Measurements from ENCODE around the gene MTM1. TPM values are rescaled to one million over a fixed set of nuclear protein-coding genes. Genes with fewer than 3 reads are reported as not detected.

The MTM1 gene
- polyA plus RNA-seq, 1 of the 3 experiments (the other 2 are of a cell fraction): 2.7 TPM

DNA sequence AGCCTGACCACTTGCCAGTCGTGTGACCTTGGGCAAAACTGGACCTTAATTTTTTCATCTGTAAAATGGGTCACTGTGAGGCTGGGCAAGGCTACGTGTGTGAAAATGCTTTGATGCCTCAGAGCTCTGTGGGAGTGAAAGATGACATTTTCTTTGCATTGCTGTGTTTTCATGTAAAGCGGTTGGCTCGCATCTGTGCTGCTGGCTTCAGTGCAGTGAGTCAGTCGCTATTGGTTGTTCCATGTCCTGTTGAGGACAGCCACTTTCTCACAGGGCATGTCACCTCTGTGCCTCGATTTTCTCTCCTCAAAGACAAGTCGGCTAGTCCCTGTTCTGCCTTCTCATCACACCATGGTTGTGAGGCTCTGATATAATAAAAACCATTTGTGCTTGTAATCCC is 129.2 kb downstream of the MTM1 start:
- no peak for DNase-seq
- Histone ChIP-seq H3K9me2 (no peaks in the 10 kb centered on the region), H2AFZ (ENCODE audit: low read depth) (no peak overlapping the region), H3F3A (replicated peaks; ENCODE audit: insufficient read depth) (no peaks in the 10 kb centered on the region), H3K9me3 (no peaks in the 10 kb centered on the region), H3K27me3 (ENCODE audit: insufficient read depth) (no peaks in the 10 kb centered on the region), H3K4me2 (no peak overlapping the region), H3K79me2 (ENCODE audit: insufficient read depth) (no peaks in the 10 kb centered on the region), H3K36me3 (replicated peaks in 1 of 2; ENCODE audit: control insufficient read depth in 1 of 2, insufficient read depth in 2 of 2, low read length in 1 of 2) (peaks cover 0 to 7% of the 10 kb centered on the region in 2 experiments), H3K27ac (ENCODE audit: low read depth in 2 of 2, low read length in 1 of 2) (no peak overlapping the region), H3K4me3 (ENCODE audit: low read depth in 2 of 2, low read length in 1 of 2) (no peak overlapping the region), H4K20me1 (ENCODE audit: insufficient read depth) (no peaks in the 10 kb centered on the region), H3K9ac (no peak overlapping the region), H3K4me1 (ENCODE audit: control insufficient read depth in 1 of 2, insufficient read depth in 2 of 2, low read depth in 1 of 2, low read length in 1 of 2) (peaks cover 0 to 9% of the 10 kb centered on the region in 2 experiments; a peak in 1 of 4 replicates)
- ChIA-PET CTCF (interaction anchor here (1.0 kb wide), 1 partner anchor 18 kb away, joined by 4 read pairs; no protein-coding TSS in a partner anchor), POLR2A (no interaction called here)
- TF ChIP-seq, protein P1, sequence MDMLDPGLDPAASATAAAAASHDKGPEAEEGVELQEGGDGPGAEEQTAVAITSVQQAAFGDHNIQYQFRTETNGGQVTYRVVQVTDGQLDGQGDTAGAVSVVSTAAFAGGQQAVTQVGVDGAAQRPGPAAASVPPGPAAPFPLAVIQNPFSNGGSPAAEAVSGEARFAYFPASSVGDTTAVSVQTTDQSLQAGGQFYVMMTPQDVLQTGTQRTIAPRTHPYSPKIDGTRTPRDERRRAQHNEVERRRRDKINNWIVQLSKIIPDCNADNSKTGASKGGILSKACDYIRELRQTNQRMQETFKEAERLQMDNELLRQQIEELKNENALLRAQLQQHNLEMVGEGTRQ (IDR thresholded peaks at IDR 0.05; ENCODE audit: borderline replicate concordance, low read depth, low read length): no peak
- TF ChIP-seq EZH2phosphoT487 (IDR thresholded peaks at IDR 0.05; ENCODE audit: borderline replicate concordance, low read depth) (no peak), TEAD4 (IDR thresholded peaks at IDR 0.05; ENCODE audit: borderline replicate concordance, insufficient read depth) (no peak)
- TF ChIP-seq, protein P2, sequence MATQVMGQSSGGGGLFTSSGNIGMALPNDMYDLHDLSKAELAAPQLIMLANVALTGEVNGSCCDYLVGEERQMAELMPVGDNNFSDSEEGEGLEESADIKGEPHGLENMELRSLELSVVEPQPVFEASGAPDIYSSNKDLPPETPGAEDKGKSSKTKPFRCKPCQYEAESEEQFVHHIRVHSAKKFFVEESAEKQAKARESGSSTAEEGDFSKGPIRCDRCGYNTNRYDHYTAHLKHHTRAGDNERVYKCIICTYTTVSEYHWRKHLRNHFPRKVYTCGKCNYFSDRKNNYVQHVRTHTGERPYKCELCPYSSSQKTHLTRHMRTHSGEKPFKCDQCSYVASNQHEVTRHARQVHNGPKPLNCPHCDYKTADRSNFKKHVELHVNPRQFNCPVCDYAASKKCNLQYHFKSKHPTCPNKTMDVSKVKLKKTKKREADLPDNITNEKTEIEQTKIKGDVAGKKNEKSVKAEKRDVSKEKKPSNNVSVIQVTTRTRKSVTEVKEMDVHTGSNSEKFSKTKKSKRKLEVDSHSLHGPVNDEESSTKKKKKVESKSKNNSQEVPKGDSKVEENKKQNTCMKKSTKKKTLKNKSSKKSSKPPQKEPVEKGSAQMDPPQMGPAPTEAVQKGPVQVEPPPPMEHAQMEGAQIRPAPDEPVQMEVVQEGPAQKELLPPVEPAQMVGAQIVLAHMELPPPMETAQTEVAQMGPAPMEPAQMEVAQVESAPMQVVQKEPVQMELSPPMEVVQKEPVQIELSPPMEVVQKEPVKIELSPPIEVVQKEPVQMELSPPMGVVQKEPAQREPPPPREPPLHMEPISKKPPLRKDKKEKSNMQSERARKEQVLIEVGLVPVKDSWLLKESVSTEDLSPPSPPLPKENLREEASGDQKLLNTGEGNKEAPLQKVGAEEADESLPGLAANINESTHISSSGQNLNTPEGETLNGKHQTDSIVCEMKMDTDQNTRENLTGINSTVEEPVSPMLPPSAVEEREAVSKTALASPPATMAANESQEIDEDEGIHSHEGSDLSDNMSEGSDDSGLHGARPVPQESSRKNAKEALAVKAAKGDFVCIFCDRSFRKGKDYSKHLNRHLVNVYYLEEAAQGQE (IDR thresholded peaks at IDR 0.05; ENCODE audit: low read depth, low read length): no peak
- TF ChIP-seq, protein P3, sequence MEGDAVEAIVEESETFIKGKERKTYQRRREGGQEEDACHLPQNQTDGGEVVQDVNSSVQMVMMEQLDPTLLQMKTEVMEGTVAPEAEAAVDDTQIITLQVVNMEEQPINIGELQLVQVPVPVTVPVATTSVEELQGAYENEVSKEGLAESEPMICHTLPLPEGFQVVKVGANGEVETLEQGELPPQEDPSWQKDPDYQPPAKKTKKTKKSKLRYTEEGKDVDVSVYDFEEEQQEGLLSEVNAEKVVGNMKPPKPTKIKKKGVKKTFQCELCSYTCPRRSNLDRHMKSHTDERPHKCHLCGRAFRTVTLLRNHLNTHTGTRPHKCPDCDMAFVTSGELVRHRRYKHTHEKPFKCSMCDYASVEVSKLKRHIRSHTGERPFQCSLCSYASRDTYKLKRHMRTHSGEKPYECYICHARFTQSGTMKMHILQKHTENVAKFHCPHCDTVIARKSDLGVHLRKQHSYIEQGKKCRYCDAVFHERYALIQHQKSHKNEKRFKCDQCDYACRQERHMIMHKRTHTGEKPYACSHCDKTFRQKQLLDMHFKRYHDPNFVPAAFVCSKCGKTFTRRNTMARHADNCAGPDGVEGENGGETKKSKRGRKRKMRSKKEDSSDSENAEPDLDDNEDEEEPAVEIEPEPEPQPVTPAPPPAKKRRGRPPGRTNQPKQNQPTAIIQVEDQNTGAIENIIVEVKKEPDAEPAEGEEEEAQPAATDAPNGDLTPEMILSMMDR (IDR thresholded peaks at IDR 0.05): no peak
- 48% methylated on average over 7 of the region's 7 CpGs for WGBS (ENCODE audit: low lambda C conversion rate)

DNA sequence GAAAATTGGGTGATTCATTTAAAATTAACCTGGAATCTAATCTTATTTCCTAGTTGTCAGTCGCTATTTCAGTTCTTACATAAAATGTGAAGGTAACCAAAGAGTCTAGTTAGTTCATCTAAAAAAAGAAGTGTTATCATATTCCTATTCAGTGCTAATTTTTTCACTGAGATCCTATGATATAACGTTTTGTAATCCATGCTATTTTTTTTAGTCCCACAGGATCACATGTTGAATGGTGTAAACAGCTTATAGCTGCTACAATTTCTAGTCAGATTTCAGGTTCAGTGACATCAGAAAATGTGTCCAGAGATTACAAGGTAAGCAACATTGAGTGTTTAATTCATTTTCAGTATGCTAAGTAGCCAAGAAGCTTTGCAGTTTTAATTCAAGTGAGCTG is 130.6 kb downstream of the MTM1 start:
- WGBS (ENCODE audit: low lambda C conversion rate): 39% methylated on average over 2 of the region's 2 CpGs
- Histone ChIP-seq H3K9me2 (no peaks in the 10 kb centered on the region), H3K79me2 (ENCODE audit: insufficient read depth) (no peaks in the 10 kb centered on the region), H3K27me3 (ENCODE audit: insufficient read depth) (no peaks in the 10 kb centered on the region), H3K27ac (ENCODE audit: low read depth in 2 of 2, low read length in 1 of 2) (no peak overlapping the region), H3K36me3 (replicated peaks in 1 of 2; ENCODE audit: control insufficient read depth in 1 of 2, insufficient read depth in 2 of 2, low read length in 1 of 2) (peaks cover 0 to 7% of the 10 kb centered on the region in 2 experiments), H3K4me3 (ENCODE audit: low read depth in 2 of 2, low read length in 1 of 2) (no peak overlapping the region), H2AFZ (ENCODE audit: low read depth) (no peak overlapping the region), H3F3A (replicated peaks; ENCODE audit: insufficient read depth) (no peaks in the 10 kb centered on the region), H3K4me2 (no peak overlapping the region), H3K9ac (no peak overlapping the region), H4K20me1 (ENCODE audit: insufficient read depth) (no peaks in the 10 kb centered on the region), H3K9me3 (no peaks in the 10 kb centered on the region), H3K4me1 (ENCODE audit: control insufficient read depth in 1 of 2, insufficient read depth in 2 of 2, low read depth in 1 of 2, low read length in 1 of 2) (peaks cover 0 to 9% of the 10 kb centered on the region in 2 experiments; a peak in 1 of 4 replicates)
- ChIA-PET CTCF (interaction anchor here (1.1 to 2.8 kb wide), 2 partner anchors 11 to 15 kb away, joined by 3 to 9 read pairs; no protein-coding TSS in a partner anchor), POLR2A (no interaction called here)
- TF ChIP-seq, protein P4, sequence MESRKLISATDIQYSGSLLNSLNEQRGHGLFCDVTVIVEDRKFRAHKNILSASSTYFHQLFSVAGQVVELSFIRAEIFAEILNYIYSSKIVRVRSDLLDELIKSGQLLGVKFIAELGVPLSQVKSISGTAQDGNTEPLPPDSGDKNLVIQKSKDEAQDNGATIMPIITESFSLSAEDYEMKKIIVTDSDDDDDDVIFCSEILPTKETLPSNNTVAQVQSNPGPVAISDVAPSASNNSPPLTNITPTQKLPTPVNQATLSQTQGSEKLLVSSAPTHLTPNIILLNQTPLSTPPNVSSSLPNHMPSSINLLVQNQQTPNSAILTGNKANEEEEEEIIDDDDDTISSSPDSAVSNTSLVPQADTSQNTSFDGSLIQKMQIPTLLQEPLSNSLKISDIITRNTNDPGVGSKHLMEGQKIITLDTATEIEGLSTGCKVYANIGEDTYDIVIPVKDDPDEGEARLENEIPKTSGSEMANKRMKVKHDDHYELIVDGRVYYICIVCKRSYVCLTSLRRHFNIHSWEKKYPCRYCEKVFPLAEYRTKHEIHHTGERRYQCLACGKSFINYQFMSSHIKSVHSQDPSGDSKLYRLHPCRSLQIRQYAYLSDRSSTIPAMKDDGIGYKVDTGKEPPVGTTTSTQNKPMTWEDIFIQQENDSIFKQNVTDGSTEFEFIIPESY (IDR thresholded peaks at IDR 0.05; ENCODE audit: borderline replicate concordance, low read depth): no peak
- TF ChIP-seq GATA2 (CRISPR knock-in tag; IDR thresholded peaks at IDR 0.05) (no peak), RFX5 (IDR thresholded peaks at IDR 0.05; ENCODE audit: low read length) (no peak), FOXJ3 (CRISPR knock-in tag; IDR thresholded peaks at IDR 0.05) (no peak)
- TF ChIP-seq, protein P5, sequence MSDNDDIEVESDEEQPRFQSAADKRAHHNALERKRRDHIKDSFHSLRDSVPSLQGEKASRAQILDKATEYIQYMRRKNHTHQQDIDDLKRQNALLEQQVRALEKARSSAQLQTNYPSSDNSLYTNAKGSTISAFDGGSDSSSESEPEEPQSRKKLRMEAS (IDR thresholded peaks at IDR 0.05; ENCODE audit: low read depth): no peak
- no peak for DNase-seq
